Hepatocyte (in vitro differentiated cells): ENCODE data around the gene UBE2J2.

Experiments
- EZH2 ChIP-seq: fragments of 200-600 bp; sonication (generic); IDR thresholded peaks from 2 replicates; pipeline ENCODE4 v1.6.1; 2016; ENCODE audit warnings: antibody characterized with exemption, mild to moderate bottlenecking, borderline replicate concordance
- EZH2phosphoT487 ChIP-seq: fragments of 200-600 bp; sonication (generic); IDR thresholded peaks from one replicate; pipeline ENCODE4 v1.6.1; 2018; ENCODE audit warnings: antibody characterized with exemption, mild to moderate bottlenecking, low read depth, moderate library complexity; ENCODE audit not compliant: unreplicated experiment, severe bottlenecking
- TF ChIP-seq, protein P1 (sequence below): fragments of 200-600 bp; sonication (generic); IDR thresholded peaks from 2 replicates; pipeline ENCODE4 v1.5.1; 2016; ENCODE audit warnings: antibody characterized with exemption, mild to moderate bottlenecking; ENCODE audit not compliant: poor library complexity

DNA sequence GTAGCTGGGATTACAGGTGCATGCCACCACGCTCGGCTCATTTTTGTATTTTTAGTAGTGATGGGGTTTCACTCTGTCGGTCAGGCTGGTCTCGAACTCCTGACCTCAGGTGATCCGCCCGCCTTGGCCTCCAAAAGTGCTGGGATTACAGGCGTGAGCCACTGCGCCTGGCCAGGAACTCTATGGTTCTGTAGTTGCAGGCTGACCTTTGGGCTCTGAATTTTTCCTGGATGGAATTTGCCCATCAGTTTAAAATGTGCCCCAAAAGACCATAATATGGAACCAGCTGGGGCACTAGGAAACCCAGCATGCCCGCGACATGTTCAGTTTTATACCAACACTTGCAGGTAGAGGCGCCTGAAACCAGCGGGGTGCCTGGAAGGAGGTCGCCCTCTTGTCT, 5.0 kb upstream of the UBE2J2 start:
- TF ChIP-seq, protein P1, sequence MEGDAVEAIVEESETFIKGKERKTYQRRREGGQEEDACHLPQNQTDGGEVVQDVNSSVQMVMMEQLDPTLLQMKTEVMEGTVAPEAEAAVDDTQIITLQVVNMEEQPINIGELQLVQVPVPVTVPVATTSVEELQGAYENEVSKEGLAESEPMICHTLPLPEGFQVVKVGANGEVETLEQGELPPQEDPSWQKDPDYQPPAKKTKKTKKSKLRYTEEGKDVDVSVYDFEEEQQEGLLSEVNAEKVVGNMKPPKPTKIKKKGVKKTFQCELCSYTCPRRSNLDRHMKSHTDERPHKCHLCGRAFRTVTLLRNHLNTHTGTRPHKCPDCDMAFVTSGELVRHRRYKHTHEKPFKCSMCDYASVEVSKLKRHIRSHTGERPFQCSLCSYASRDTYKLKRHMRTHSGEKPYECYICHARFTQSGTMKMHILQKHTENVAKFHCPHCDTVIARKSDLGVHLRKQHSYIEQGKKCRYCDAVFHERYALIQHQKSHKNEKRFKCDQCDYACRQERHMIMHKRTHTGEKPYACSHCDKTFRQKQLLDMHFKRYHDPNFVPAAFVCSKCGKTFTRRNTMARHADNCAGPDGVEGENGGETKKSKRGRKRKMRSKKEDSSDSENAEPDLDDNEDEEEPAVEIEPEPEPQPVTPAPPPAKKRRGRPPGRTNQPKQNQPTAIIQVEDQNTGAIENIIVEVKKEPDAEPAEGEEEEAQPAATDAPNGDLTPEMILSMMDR, result no peak
- TF ChIP-seq EZH2 (no peak), EZH2phosphoT487 (no peak)
